ENCODE data around the gene TRAT1.
"Not testable (repeated sequence)": the region's sequence is repeated elsewhere in the genome, so short reads cannot be mapped to it uniquely, and the experiment has no call there.

Gene TRAT1, protein sequence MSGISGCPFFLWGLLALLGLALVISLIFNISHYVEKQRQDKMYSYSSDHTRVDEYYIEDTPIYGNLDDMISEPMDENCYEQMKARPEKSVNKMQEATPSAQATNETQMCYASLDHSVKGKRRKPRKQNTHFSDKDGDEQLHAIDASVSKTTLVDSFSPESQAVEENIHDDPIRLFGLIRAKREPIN

DNA sequence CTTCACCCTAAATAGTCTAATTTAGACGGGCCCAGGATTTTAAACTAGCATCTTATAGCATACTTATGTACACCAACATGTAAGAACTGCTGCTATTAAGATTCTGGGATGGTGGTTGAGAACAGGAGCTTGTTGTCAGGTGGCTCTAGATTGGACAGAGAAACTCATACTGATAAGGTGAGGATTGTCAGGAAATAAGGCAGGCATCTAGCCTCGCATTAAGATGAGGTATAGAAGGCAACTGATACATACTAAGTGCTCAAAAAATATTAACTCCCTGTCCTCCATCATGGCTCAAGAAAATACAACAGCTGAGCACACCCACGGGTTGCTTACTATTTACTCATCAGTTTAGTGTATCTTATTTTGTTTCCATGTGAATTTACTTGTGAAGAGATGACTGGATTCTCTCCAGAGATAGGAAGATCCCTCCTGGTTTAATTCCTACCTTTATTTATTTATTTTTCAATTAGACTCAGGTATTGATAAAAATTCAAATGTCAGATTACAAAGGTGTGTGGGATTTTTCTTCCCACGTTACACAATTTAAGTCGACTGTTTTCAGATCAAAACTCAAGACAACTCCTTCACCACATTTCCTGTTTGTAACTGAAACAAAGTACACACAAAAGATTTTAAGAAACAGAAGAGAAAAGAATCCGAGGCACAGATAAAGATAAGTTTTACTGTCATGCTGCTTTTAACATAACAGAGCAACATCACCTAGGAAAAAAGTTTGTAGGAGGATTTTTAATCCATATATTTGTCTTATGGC lies at the start of gene TRAT1:
Gene TRAT1 (plus strand): TSS at position 664 of the 775 bp plus-strand sequence. CDS start 142 bp downstream, outside the sequence.
- peak; percentile 48 for DNase-seq (ENCODE audit: low spot score)

DNA sequence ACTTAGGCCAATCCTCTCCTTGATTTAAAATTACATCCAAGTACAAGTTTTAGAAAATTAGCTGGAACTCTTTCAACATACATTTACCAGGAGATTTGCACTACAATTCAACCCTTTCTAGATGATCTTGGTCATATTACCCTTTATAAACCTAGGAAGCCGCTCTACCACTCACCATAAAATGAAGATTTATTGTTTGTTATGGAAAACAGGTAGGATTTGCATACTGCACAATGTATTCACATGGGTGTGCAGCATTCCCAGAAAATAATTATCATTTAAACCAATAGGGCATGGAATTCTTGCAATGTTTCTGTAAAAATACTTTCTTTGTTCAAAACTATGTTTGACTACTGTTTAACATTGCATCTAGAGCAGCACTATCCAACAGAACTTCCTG lies 46.9 kb upstream of the TRAT1 start:
- DNase-seq (ENCODE audit: low spot score), result no peak

DNA sequence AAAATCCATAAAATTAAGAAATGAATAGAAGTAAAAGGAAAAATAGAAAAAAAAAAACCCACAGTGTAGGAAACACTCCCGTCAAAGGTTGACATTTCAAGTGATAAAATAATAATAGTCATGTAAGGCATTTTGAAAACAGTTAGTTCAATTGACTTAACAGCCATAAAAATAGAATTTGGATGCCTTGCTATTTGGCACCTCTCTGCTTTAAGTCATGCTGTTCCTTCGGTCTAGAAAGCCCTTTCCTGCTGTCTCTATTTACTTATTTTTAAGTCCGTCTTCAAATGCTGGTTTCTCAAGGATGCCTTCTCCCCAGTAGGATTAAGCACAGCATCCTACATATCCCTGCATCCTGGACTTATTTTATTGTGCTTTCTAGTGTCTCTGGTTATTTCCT lies 43.1 kb upstream of the TRAT1 start:
- DNase-seq (ENCODE audit: low spot score), result no peak

DNA sequence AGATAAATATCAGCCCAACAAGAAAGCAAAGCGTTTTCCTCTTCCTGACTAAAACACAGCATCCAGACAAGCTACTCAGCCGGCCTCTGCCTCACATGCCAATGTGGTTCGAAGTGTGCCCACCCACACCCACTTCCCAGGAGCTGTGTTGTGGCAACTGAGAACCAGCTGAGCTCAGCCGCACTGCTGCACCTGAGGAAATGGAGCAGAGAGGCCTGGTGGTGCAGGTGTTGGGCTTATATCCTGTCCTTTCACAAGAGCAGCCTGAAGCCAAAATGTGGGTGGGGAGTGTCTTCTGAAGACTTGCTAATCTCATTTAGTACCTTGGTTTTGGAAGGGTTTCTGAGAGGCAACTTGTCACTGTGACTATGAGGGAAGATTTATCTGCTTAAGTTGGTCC lies 42.4 kb upstream of the TRAT1 start:
- peak; percentile 17 for DNase-seq (ENCODE audit: low spot score)

DNA sequence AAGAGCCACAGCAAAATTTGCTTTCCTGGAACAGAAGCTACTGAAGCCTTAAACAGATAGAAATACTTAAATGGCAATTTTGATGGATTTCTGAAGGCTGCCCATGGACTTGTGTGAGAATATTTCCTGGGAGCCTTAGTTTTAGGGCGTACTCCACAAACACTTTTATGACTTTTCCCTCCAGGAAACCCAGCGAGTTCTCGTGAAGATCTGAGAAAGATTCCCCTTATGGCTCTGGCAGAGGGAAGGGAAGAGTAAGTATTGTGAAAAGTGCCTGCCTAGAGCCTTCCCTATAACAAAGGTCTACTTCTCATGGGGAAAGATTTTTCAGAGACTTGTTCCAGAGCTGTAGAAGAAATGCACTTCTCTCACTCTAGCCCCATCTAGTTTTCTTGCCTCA lies 31.1 kb upstream of the TRAT1 start:
- DNase-seq (ENCODE audit: low spot score), result no peak

DNA sequence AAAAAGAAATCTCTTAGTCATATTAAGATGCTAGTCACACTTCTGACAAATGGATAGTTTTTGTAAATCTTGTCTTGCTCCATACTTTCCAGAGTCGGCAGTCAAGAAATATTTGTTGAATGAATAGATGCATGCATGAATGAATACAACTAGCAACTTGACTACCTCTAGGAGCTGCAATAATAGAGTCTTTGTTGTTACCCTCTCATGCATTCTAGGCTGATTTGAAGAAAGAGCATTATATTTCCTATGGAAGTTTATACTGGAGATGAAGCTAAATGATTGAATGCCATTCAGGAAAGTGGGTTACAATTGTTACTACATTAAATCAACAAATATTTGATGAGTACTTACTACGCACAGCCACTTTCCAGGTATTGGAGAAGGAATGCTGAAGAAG lies 18.1 kb upstream of the TRAT1 start:
- DNase-seq (ENCODE audit: low spot score), result no peak

DNA sequence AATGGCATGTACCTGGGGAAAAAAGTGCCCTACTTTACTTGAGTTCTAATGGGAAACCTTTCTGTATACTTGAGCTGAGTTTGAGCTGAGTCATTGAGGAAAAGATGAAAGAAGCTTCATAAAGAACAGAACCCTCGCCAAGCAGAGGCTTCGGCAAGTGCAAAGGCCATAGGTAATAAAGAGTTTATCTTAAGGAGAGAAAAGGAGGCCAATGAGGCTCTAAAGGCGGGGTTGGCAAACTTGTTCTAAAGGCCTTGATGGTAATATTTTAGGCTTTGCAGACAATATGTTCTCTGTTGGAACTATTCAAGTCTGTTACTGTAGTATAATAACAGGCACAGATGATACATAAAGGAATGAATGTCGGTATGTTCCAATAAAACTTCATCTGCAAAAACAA lies 17.6 kb upstream of the TRAT1 start:
- no peak for DNase-seq (ENCODE audit: low spot score)

DNA sequence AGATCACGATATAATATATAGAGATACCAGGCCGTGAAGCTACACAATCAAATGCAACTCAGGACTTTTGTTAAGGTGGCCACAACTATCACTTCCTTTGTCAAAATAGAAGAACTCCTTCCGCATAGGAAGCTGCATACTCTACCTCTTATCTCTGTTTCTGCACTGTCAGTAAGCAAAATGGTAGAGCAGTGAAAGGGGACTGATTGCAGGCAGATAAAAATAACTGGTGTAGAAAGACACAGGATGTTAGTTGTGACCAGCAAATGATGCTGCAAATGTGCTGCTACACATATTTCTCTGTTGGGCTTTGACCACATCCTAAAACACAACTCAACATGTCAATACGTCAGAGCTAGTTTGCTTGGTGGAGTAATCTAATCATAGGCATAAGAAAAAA lies 16.3 kb upstream of the TRAT1 start:
- DNase-seq (ENCODE audit: low spot score), result peak; percentile 60

DNA sequence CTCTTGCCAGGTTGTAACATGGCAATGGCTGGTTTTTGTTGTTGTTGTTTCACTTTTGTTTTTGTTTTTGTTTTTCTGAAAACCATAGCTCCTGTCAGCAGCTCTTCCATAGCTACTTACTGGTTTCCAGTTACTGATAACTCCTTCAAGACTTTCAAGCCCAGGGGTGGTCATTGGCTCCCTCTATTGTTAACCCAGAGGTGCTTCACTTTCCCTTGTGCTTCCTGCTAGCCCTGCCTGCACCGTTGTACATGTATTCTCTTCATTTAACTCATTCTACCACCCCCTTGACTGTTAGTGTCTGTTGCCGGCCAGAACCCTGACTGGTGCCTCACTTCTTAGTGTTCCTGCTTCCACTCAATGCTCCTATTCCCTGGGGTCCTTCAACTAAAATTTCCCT lies 4.2 kb upstream of the TRAT1 start:
- peak; percentile 79 for DNase-seq (ENCODE audit: low spot score)

DNA sequence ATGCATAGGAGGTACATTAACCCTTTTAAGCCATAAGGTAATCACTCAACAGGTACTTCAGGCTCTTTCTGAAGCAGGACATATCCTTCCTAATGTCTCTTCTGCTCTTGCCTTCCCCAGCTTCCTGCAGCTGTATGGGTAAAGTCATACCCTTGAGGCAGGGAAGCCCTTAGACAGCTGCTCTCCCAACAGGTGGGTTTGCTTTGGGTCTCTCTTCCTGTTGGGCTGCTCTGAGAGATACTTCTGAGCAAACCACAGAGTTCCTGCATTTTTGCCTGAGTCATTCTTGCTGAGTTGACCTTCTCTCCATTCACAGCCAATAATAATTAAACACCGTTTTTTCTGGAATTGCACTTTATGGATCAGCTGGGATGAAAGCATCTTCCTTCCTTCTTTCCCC lies 2.0 kb upstream of the TRAT1 start:
- no peak for DNase-seq (ENCODE audit: low spot score)

DNA sequence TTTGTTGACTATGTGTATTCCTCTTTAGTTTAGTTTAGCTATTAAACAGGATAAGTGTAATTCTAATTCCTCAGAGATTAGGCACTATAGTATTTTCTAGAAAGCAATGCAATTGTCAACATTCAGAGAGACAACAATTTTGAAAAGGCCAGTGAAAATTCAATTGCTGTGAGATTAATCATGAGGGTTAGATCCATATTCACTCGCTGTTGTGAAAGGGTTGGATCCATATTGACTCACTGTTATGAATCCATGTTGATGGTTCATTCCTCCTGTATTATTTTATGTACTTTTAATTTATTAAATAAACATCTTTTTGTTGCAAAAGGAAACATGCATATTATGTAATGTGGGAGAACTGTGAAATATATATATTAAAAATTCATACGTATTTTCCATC lies 641 bp downstream of the TRAT1 start:
- DNase-seq (ENCODE audit: low spot score), result no peak

DNA sequence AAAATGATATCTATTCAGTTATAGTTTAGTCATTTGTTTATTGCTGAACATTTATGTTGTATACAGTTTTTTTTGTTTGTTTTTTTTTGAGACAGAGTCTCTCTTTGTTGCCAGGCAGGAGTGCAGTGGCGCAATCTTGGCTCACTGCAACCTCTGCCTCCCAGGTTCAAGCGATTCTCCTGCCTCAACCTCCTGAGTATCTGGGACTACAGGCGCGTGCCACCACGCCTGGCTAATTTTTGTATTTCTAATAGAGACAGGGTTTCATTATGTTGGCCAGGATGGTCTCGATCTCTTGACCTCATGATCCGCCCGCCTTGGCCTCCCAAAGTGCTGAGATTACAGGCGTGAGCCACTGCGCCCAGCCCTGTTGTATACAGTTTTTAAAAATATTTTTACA lies 1.2 kb downstream of the TRAT1 start:
- not testable (repeated sequence) for DNase-seq (ENCODE audit: low spot score)

DNA sequence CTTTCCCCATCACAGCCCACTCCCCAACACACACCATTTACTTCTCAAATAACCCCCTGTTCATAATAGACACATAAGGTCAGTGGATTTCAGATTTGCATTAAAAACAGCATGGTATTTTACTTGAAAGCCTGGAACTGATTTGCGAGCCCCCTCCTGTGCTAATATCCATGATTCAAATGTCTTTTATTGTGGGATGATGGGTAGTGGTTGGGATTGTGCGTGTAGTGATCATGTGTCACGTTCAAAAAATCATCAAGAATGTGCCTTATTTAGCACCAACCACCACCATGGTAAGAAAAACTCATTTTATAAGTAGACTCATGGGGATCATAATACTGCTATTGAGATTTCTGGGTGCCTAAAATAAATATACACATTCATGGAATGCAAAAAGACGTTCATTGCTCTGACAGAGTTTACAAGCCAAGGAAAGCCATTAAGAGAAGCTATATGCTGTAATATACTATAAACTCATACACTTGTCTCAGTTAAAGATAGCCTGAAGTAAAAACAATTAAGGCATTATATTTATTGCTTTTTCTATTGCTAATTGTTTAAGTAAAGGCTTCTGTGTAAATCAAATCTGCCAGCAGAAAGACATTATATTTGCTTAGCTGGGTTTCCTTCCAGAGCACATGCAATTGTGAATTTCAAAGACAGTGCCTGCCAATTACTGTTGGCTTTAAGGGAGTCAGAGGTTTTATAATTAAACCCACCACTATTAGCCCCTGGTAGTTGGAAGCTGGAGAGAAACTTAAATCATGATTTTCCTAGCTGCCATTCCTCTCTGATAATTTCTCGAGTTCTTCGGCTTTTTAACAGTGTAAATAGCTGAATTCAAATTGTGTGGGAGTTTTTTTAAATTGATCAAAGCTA lies 4.0 kb downstream of the TRAT1 start:
- DNase-seq (ENCODE audit: low spot score), result no peak

DNA sequence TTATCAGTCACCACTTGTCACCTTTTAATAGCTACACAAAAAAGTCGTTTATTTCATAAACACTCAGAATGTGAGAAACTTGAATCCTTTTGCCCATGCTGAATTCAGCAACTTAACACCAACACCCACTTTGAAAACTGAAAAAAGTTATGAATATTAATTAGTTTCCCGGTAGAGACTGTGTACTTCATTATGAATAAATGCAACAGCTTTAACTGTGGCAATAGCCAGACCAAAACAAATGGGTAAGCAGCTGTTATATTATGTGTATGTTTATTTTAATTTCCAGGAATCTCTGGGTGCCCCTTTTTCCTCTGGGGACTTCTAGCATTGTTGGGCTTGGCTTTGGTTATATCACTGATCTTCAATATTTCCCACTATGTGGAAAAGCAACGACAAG lies 7.8 kb downstream of the TRAT1 start:
- DNase-seq (ENCODE audit: low spot score), result peak; percentile 32

DNA sequence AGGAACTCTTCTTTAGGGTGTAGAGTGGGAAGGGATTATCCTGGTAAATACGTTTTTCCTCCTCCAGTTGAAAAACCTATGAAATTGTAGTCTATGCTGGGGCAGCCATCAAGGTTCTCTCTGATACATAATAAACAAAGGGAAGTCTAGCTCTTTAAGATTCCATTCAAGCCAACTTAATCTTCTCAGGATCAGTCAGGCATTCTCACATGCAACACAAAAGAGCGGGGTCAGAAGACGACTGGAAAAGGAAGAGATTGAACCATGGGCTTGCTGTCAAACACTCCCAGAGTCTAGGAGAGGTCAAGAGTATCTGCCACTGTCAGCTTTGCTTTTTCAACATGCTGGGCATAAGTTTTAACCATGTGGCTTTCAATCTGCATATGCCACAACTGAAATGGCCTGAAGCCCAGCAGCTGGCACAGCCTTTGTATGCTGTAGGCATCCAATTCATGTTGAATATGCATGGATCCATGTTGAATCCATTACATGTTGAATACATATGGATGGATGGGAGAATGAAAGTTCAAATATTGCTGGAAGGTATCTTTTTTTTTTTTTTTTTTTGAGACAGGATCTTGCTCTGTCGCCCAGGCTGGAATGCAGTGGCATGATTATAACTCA lies 8.5 kb downstream of the TRAT1 start:
- no peak for DNase-seq (ENCODE audit: low spot score)

DNA sequence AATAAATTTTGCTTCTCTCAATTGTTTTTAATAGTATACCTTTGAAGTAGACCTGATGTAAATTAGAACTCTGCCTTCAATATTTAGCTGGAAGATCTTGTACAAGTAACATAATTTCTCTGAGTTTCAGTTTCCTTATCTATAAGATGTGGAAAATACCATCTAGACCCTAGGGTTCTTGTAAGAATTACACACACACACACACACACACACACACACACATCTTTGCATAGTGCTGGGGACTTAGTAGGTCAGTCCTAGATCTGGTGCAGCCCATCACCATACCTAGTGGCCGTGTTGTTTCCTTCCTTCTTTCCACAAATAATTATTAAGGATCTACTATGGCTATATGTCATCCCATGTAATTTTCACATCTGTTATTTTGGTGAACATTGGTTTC lies 11.0 kb downstream of the TRAT1 start:
- peak; percentile 26 for DNase-seq (ENCODE audit: low spot score)

DNA sequence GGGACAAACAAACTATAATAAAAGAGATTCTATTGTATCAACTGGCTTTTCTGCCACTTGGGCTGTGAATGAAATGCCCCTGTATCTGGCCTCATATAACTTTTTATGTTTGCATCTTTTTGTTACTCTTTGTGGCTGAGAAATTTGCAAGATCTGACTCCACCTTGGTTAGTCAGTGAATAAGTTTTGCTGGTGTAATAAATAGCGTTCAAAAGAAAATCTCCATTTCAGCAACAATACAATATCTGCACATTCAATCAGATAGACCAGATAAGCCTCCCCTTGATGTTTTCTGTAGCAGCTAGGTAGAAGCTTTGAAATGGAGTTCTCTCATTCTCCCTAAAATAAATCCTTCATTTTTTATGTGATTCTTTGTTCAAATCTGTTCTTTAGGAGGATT lies 12.0 kb downstream of the TRAT1 start:
- DNase-seq (ENCODE audit: low spot score), result peak; percentile 54

DNA sequence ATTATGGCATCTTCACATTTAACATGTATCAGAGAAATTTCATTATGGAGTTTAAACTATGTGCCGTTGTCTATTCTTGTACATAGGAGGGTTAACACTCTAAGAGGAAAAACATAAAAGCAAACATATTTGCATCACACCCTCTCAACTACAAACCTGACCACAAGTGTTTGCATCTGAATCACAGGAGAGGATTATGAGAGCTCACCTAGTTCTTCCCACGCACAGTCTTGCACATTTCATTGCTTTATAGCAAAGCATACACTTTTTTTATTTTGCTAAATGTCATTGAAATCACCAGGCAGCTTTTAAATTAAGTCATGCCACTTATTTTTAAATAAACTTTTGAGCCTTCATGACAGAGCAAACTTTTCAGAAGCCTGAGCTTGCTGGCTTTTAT lies 12.5 kb downstream of the TRAT1 start:
- peak; percentile 84 for DNase-seq (ENCODE audit: low spot score)

DNA sequence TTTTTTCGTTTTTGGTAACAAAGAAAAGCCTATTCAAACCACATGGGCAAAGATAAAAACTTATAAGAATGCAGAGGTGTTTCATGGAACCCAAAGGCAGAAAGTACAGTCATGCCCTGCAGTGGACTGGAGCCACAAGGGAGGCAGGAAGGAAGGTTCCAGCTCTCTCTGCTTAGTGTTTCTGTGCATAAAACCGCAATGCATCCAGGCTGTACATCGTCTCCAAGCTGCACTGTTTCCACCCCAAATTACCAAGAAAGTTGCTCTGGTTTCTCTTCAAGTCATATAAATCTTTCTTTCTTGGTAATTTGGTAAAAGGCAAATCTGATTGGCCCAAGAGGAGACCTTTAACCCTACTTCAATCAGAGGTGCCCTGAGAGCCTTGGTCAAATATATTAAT lies 15.8 kb downstream of the TRAT1 start:
- DNase-seq (ENCODE audit: low spot score), result peak; percentile 82

DNA sequence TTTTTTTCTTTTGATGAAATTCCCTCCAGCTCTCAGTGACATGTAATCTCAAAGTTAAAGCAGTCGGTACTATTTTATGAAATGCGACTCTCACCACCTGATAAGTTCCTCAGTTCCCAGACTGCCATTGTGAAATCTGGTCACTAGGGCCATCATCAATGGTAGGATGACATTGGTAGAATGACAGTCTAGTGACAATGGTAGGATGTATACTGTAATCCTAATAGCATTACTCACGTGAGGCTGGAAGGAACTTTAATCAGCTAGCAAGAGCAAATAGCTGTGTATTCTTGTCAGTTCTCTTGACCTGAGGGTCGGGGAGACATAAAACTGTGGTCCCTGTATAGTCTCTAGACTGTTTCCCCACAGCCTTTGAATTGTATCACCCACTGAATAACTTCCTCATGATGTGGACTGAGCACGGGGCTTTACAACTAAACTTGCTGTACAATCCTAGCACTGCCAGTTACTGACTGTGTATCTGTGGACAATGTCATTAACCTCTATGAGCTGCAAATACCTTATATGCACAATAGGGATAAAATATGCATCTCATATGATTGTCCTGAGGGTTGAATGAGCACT lies 23.2 kb downstream of the TRAT1 start:
- no peak for DNase-seq (ENCODE audit: low spot score)

DNA sequence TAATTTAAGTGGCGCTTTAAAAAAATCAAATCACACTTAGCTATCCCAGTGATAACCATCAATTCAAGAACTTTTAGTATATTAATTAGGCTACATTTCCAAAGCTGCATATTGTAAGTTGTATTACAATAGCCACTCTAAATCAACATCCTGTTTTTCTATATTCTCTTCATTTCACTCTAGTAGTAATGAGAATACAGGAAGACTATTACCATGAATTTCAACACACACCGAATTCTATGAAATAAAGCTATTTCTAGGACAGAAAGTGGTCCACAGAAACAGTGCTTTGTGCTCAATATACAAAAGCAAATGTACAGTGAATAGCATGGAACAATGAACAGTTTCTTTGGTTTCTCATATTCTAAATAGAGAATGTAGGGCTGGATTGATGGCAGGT lies 24.6 kb downstream of the TRAT1 start:
- peak; percentile 23 for DNase-seq (ENCODE audit: low spot score)

DNA sequence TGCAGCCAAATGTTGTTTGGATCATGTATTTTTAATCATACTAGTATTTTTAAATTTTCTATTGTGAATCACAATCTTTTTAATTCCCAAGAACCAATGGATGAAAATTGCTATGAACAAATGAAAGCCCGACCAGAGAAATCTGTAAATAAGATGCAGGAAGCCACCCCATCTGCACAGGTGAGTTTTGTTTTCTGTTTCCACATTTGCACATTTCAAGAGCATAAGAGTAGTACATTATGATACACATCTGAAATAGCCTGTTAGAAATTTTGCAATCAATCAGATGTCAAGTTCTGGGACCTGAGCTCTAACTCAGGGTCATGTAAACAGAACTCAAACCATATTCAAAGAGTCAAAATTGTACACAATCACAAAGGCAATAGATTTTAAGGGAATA lies 26.5 kb downstream of the TRAT1 start:
- no peak for DNase-seq (ENCODE audit: low spot score)
